Measurements from ENCODE around the gene SMIM33.
"Not testable (repeated sequence)": the region's sequence is repeated elsewhere in the genome, so short reads cannot be mapped to it uniquely, and the experiment has no call there.

SMIM33 gene

GRCh38 chr5:139481122-139481533 is 10.3 kb downstream of the SMIM33 start:
- peak; percentile 39 for DNase-seq (ENCODE audit: low read depth)
- peak overlapping the region; percentile 75 for H3K4me3 ChIP-seq (ENCODE audit: low read depth, low read length)
- TF ChIP-seq MYC (IDR thresholded peaks at IDR 0.05; ENCODE audit: low read depth, low read length), result no peak
- no peak for TF ChIP-seq POLR2A (IDR thresholded peaks at IDR 0.05; ENCODE audit: extremely low read depth, insufficient read length)
- TF ChIP-seq MAX (IDR thresholded peaks at IDR 0.05; ENCODE audit: low read depth, low read length), result no peak
- no peak for TF ChIP-seq CTCF (IDR thresholded peaks at IDR 0.05; ENCODE audit: low read depth, low read length)

GRCh38 chr5:139481580-139482049 is 10.8 kb downstream of the SMIM33 start:
- TF ChIP-seq MYC (IDR thresholded peaks at IDR 0.05; ENCODE audit: low read depth, low read length), result 0 out of 2 replicates have a peak, but pooled peaks have one; percentile 3
- no peak for TF ChIP-seq POLR2A (IDR thresholded peaks at IDR 0.05; ENCODE audit: extremely low read depth, insufficient read length)
- TF ChIP-seq MAX (IDR thresholded peaks at IDR 0.05; ENCODE audit: low read depth, low read length), result no peak
- peak; percentile 29 for TF ChIP-seq CTCF (IDR thresholded peaks at IDR 0.05; ENCODE audit: low read depth, low read length)
- DNase-seq (ENCODE audit: low read depth), result peak; percentile 66
- peak overlapping the region; percentile 75 for H3K4me3 ChIP-seq (ENCODE audit: low read depth, low read length)

GRCh38 chr5:139482050-139482889 is 11.5 kb downstream of the SMIM33 start, which contains the start of gene STING1:
Gene STING1 (minus strand): TSS chr5:139482758. CDS start chr5:139481704, 1,054 bp downstream.
- H3K4me3 ChIP-seq (ENCODE audit: low read depth, low read length), result peak within 1 kb of the TSS; percentile 75
- TF ChIP-seq POLR2A (IDR thresholded peaks at IDR 0.05; ENCODE audit: extremely low read depth, insufficient read length), result no peak
- peak; percentile 3 for TF ChIP-seq MAX (IDR thresholded peaks at IDR 0.05; ENCODE audit: low read depth, low read length)
- peak; percentile 98 for DNase-seq (ENCODE audit: low read depth)

- H3K4me3 ChIP-seq (ENCODE audit: low read depth, low read length), result peak overlapping the region; percentile 75
- not testable (repeated sequence) for DNase-seq (ENCODE audit: low read depth)
Measured at GRCh38 chr5:139482890-139483208, 12.0 kb downstream of the SMIM33 start.

GRCh38 chr5:139486201-139486600 is 15.4 kb downstream of the SMIM33 start:
- H3K4me3 ChIP-seq (ENCODE audit: low read depth, low read length), result no peak overlapping the region
- TF ChIP-seq POLR2A (IDR thresholded peaks at IDR 0.05; ENCODE audit: extremely low read depth, insufficient read length), result no peak
- no peak for DNase-seq (ENCODE audit: low read depth)

GRCh38 chr5:139488260-139488659 is 17.5 kb downstream of the SMIM33 start:
- peak; percentile 40 for DNase-seq (ENCODE audit: low read depth)
- H3K4me3 ChIP-seq (ENCODE audit: low read depth, low read length), result no peak overlapping the region
- no peak for TF ChIP-seq MYC (IDR thresholded peaks at IDR 0.05; ENCODE audit: low read depth, low read length)
- TF ChIP-seq POLR2A (IDR thresholded peaks at IDR 0.05; ENCODE audit: extremely low read depth, insufficient read length), result no peak
- no peak for TF ChIP-seq MAX (IDR thresholded peaks at IDR 0.05; ENCODE audit: low read depth, low read length)
- no peak for TF ChIP-seq CTCF (IDR thresholded peaks at IDR 0.05; ENCODE audit: low read depth, low read length)

GRCh38 chr5:139492700-139493192 is 21.9 kb downstream of the SMIM33 start:
- TF ChIP-seq CTCF (IDR thresholded peaks at IDR 0.05; ENCODE audit: low read depth, low read length), result no peak
- no peak for DNase-seq (ENCODE audit: low read depth)
- no peak overlapping the region for H3K4me3 ChIP-seq (ENCODE audit: low read depth, low read length)
